Measurements from ENCODE around the gene KAT6B.

KAT6B gene

DNA sequence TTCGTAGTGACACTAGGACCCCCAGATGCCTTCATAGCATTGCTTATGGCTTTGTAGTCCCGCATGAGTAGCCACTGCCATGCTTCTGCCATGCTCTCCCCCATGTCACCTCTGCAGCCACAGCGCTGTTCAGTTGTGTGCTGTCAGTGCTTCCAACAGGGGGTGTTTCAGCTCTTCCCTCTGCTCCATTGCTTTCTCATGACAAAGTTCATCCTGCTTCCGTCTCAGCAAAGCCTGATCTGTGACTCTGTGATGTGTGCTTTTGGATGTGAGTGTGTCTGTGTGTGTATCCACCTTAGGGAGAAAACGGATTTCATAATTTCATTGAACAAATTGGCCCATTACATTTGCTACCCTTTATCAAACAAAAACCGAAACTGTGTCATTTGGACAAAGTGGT, 150.2 kb downstream of the KAT6B start:
- 92% methylated on average over 4 of the region's 6 CpGs for WGBS

GRCh38 chr10:74977072-74977471, 150.7 kb downstream of the KAT6B start:
- Histone ChIP-seq H3K4me3 (ENCODE audit: low read length) (no peak overlapping the region), H3K36me3 (ENCODE audit: insufficient read depth, low read length) (peaks cover 23% of the 10 kb centered on the region), H3K27ac (ENCODE audit: low read depth, low read length) (no peak overlapping the region), H3K9ac (ENCODE audit: low read depth, low read length) (no peak overlapping the region), H3K4me1 (ENCODE audit: insufficient read depth, low read length) (no peaks in the 10 kb centered on the region), H3K27me3 (ENCODE audit: insufficient read depth, low read length) (no peaks in the 10 kb centered on the region), H3K9me3 (ENCODE audit: insufficient read depth, low read depth, low read length) (no peaks in the 10 kb centered on the region)
- 93% methylated on average over 2 of the region's 2 CpGs for WGBS

More for the DNA sequence above, 150.2 kb downstream of the KAT6B start:
- no peak overlapping the region for H3K9ac ChIP-seq (ENCODE audit: low read depth, low read length)
- H3K27ac ChIP-seq (ENCODE audit: low read depth, low read length) = no peak overlapping the region
- H3K4me3 ChIP-seq (ENCODE audit: low read length) = no peak overlapping the region
- H3K4me1 ChIP-seq (ENCODE audit: insufficient read depth, low read length) = no peaks in the 10 kb centered on the region
- H3K27me3 ChIP-seq (ENCODE audit: insufficient read depth, low read length) = no peaks in the 10 kb centered on the region
- no peaks in the 10 kb centered on the region for H3K9me3 ChIP-seq (ENCODE audit: insufficient read depth, low read depth, low read length)
- peaks cover 18% of the 10 kb centered on the region for H3K36me3 ChIP-seq (ENCODE audit: insufficient read depth, low read length)

GRCh38 chr10:74977913-74978847, 151.8 kb downstream of the KAT6B start:
- H3K9ac ChIP-seq (ENCODE audit: low read depth, low read length) = no peak overlapping the region
- no peaks in the 10 kb centered on the region for H3K9me3 ChIP-seq (ENCODE audit: insufficient read depth, low read depth, low read length)
- no peaks in the 10 kb centered on the region for H3K4me1 ChIP-seq (ENCODE audit: insufficient read depth, low read length)
- WGBS = 93% methylated on average over 6 of the region's 8 CpGs
- H3K4me3 ChIP-seq (ENCODE audit: low read length) = no peak overlapping the region
- peaks cover 29% of the 10 kb centered on the region for H3K36me3 ChIP-seq (ENCODE audit: insufficient read depth, low read length)
- no peaks in the 10 kb centered on the region for H3K27me3 ChIP-seq (ENCODE audit: insufficient read depth, low read length)
- H3K27ac ChIP-seq (ENCODE audit: low read depth, low read length) = no peak overlapping the region

DNA sequence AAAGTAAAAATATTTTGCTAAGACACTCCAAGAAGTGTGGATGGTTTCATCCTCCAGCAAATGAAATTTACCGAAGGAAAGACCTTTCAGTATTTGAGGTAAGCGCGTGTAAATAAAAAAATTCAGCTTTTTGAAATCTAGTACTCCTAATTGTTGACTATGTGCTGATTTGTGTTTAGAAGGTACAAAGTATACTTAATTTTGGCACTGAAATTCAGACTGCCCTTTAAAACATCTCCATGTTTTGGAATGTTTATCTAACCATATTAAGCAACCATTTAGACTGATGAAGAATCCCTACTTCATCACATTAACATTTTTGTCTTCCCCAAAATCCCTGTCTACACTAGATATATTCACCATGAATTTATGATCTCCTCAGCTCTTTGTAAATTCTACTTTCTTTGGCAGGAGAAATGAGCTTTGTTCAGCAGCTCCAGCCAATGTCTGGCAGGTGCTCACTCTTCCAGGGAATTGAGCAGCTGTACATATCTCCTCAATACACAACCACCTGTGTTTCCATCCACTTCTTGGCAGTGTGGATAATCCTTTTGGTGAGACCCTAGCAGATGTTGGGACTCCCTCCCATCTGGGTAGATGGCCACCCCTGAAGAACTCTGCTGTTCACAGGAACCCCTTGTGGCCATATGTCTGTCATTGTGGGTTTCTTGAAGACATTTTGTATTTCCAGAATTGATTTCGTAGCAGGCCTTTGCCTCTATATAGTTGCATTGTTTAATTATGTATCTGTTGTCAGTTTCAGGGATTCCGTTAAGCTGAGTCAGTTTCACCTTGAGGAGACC, 155.6 kb downstream of the KAT6B start:
- WGBS = 93% methylated on average over 5 of the region's 5 CpGs
- no peak overlapping the region for H3K9ac ChIP-seq (ENCODE audit: low read depth, low read length)
- peaks cover 37% of the 10 kb centered on the region for H3K36me3 ChIP-seq (ENCODE audit: insufficient read depth, low read length)
- no peaks in the 10 kb centered on the region for H3K9me3 ChIP-seq (ENCODE audit: insufficient read depth, low read depth, low read length)
- no peak overlapping the region for H3K4me3 ChIP-seq (ENCODE audit: low read length)
- no peaks in the 10 kb centered on the region for H3K27me3 ChIP-seq (ENCODE audit: insufficient read depth, low read length)
- H3K27ac ChIP-seq (ENCODE audit: low read depth, low read length) = no peak overlapping the region
- H3K4me1 ChIP-seq (ENCODE audit: insufficient read depth, low read length) = no peaks in the 10 kb centered on the region

DNA sequence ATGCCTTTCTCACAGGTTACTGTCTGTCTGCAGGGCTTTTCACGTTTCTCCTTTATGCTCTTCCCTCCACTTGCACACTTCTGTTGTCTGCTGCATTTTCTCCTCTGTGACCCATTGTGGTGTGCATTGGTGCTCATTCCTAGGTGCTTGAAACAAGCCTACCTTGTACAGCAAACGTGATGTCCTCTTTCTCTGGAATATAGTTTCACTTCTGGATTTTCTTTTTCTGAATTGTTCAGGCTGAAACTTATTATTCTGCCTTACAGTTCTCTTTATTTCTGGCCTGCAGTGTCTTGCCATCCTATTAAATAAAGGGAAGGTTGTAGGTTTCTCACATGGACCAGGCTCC, 156.2 kb downstream of the KAT6B start:
- H3K4me3 ChIP-seq (ENCODE audit: low read length) = no peak overlapping the region
- no peaks in the 10 kb centered on the region for H3K27me3 ChIP-seq (ENCODE audit: insufficient read depth, low read length)
- H3K9ac ChIP-seq (ENCODE audit: low read depth, low read length) = no peak overlapping the region
- no peaks in the 10 kb centered on the region for H3K9me3 ChIP-seq (ENCODE audit: insufficient read depth, low read depth, low read length)
- peaks cover 37% of the 10 kb centered on the region for H3K36me3 ChIP-seq (ENCODE audit: insufficient read depth, low read length)
- no peaks in the 10 kb centered on the region for H3K4me1 ChIP-seq (ENCODE audit: insufficient read depth, low read length)
- 86% methylated on average over 2 of the region's 2 CpGs for WGBS
- no peak overlapping the region for H3K27ac ChIP-seq (ENCODE audit: low read depth, low read length)

DNA sequence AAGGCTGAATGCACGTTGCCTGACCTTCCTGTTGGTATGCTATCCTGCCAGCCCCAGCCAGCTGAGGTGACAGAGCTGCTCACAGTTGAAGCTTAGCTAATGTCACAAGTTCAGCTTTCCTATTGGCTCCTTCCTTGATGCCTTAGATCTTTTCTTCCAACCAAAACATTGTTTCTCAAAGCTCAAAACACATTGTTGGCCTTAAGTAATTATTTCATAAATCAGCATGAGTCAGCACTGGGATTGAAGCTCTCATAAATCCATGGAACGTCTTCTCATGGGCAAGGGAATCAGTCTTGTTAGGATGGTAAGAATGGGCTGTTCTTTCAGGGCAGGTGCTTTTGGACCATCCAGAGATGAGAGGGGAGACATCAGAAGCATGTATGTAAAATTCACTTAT, 157.0 kb downstream of the KAT6B start:
- H3K9ac ChIP-seq (ENCODE audit: low read depth, low read length) = no peak overlapping the region
- H3K4me1 ChIP-seq (ENCODE audit: insufficient read depth, low read length) = no peaks in the 10 kb centered on the region; the same call in 1 of the 2 replicates
- no peaks in the 10 kb centered on the region for H3K9me3 ChIP-seq (ENCODE audit: insufficient read depth, low read depth, low read length)
- no peak overlapping the region for H3K4me3 ChIP-seq (ENCODE audit: low read length)
- no peaks in the 10 kb centered on the region for H3K27me3 ChIP-seq (ENCODE audit: insufficient read depth, low read length)
- H3K36me3 ChIP-seq (ENCODE audit: insufficient read depth, low read length) = peaks cover 37% of the 10 kb centered on the region
- H3K27ac ChIP-seq (ENCODE audit: low read depth, low read length) = no peak overlapping the region
- 91% methylated on average over 2 of the region's 2 CpGs for WGBS

- no peak overlapping the region for H3K4me3 ChIP-seq (ENCODE audit: low read length)
- no peaks in the 10 kb centered on the region for H3K9me3 ChIP-seq (ENCODE audit: insufficient read depth, low read depth, low read length)
- peaks cover 31% of the 10 kb centered on the region for H3K36me3 ChIP-seq (ENCODE audit: insufficient read depth, low read length)
- H3K4me1 ChIP-seq (ENCODE audit: insufficient read depth, low read length) = no peaks in the 10 kb centered on the region; the same call in 1 of the 2 replicates
- no peaks in the 10 kb centered on the region for H3K27me3 ChIP-seq (ENCODE audit: insufficient read depth, low read length)
- H3K9ac ChIP-seq (ENCODE audit: low read depth, low read length) = no peak overlapping the region
- 95% methylated on average over 4 of the region's 4 CpGs for WGBS
- H3K27ac ChIP-seq (ENCODE audit: low read depth, low read length) = no peak overlapping the region
Observed at GRCh38 chr10:74987339-74988053, 161.1 kb downstream of the KAT6B start.

DNA sequence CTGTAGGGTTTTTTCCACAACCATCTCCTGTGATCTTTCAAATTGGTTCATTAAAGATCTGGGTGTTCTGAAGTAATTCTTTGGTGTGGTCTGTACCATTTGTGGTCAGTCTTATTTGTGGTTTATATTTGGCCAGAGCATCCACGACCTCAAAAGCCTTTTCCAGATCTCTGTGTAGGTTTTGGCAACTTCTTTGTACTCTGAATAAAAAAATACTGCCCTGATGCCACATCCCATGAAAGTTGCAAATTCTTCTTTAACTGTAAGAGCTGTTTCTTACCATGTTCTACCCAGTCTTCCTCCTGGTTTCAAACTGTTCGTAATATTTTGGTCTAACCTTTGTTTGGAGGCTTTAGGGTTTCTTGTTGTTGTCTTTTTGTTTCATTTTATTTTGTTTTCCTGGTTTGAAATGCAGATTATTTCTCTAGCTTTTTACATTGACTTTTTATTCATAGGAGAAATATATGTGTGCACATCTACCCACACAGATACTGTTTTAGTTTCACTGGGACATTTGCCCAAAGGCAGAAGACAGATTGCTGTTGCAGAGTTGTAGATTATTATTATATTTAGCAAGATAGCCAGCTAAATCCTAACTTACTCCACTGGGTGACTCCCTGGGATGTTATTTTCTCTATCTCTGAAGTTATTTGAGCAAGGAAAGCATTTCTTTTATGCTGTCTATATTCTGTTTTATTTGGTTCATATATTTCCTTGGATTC, 161.8 kb downstream of the KAT6B start:
- no peaks in the 10 kb centered on the region; the same call in 1 of the 2 replicates for H3K4me1 ChIP-seq (ENCODE audit: insufficient read depth, low read length)
- WGBS = 84% methylated on average over 2 of the region's 2 CpGs
- peaks cover 35% of the 10 kb centered on the region for H3K36me3 ChIP-seq (ENCODE audit: insufficient read depth, low read length)
- no peak overlapping the region for H3K9ac ChIP-seq (ENCODE audit: low read depth, low read length)
- no peaks in the 10 kb centered on the region for H3K9me3 ChIP-seq (ENCODE audit: insufficient read depth, low read depth, low read length)
- H3K27me3 ChIP-seq (ENCODE audit: insufficient read depth, low read length) = no peaks in the 10 kb centered on the region
- H3K27ac ChIP-seq (ENCODE audit: low read depth, low read length) = no peak overlapping the region
- H3K4me3 ChIP-seq (ENCODE audit: low read length) = no peak overlapping the region

DNA sequence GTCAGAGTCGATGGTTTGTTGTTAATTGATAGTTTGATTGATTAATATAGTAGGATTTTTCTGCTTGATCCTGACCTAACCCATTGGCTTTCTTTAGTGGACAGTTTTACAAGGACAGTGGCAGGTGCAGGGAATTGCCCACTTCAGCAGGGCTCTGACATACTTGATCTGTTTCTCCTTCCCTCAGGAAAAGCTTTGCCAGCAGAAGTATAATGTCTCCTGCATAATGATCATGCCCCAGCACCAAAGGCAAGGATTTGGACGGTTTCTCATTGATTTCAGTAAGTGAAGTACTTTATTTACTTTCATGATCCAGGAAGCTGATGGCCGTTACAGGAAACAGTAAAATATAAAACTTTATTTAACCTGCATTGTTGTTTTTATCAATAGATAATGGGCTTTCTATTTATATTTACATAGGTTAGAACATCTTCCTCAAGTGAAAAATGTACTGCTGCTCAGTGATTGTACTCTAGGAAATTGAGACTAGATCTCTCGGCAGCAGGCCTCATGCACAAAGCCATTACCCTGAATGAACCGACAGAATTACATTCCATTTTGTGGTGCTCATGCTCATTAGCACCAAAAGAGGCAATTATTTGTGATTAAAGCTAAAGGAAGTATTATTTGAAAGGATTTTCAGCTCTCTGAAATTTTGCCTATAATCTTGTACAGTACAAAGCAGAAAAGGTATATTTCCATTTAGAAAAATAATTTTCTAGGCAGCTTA, 162.6 kb downstream of the KAT6B start:
- 88% methylated on average over 4 of the region's 5 CpGs for WGBS
- no peaks in the 10 kb centered on the region for H3K27me3 ChIP-seq (ENCODE audit: insufficient read depth, low read length)
- no peaks in the 10 kb centered on the region for H3K9me3 ChIP-seq (ENCODE audit: insufficient read depth, low read depth, low read length)
- no peak overlapping the region for H3K9ac ChIP-seq (ENCODE audit: low read depth, low read length)
- H3K36me3 ChIP-seq (ENCODE audit: insufficient read depth, low read length) = peaks cover 27% of the 10 kb centered on the region
- H3K27ac ChIP-seq (ENCODE audit: low read depth, low read length) = no peak overlapping the region
- no peaks in the 10 kb centered on the region; the same call in 1 of the 2 replicates for H3K4me1 ChIP-seq (ENCODE audit: insufficient read depth, low read length)
- H3K4me3 ChIP-seq (ENCODE audit: low read length) = no peak overlapping the region

DNA sequence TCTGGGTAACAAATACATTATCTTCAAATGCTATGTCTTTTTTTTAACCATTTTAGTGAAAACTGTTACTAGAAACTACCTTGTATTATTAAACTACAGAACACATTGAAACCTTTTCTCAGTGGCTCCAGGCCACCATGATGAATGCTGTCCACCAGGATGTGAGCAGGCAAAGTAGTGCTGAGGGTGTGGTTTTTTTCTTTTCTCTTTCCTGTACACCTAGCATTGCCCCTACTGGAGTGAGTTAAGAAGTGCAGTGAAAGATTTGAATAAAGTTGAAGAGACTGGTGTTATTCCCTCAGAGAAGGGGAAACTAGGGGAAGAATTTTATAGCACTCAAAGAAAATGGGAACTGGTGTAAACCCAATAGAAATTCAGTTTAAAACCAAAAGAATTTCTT, 165.0 kb downstream of the KAT6B start:
- Histone ChIP-seq H3K36me3 (ENCODE audit: insufficient read depth, low read length) (peaks cover 27% of the 10 kb centered on the region), H3K4me3 (ENCODE audit: low read length) (no peak overlapping the region), H3K9ac (ENCODE audit: low read depth, low read length) (no peak overlapping the region), H3K9me3 (ENCODE audit: insufficient read depth, low read depth, low read length) (no peaks in the 10 kb centered on the region), H3K27me3 (ENCODE audit: insufficient read depth, low read length) (no peaks in the 10 kb centered on the region), H3K27ac (ENCODE audit: low read depth, low read length) (no peak overlapping the region), H3K4me1 (ENCODE audit: insufficient read depth, low read length) (no peaks in the 10 kb centered on the region; the same call in 1 of the 2 replicates)
